ENCODE results near the gene WDR70.
"Not testable (repeated sequence)": the region's sequence is repeated elsewhere in the genome, so short reads cannot be mapped to it uniquely, and the experiment has no call there.

WDR70 gene

GRCh38 chr5:37379100-37379628 is at the start of gene WDR70:
Gene WDR70 (plus strand): TSS chr5:37379318. CDS start chr5:37379368, 50 bp downstream.
- peak; percentile 92 for DNase-seq (ENCODE audit: low read depth, low spot score)

DNA sequence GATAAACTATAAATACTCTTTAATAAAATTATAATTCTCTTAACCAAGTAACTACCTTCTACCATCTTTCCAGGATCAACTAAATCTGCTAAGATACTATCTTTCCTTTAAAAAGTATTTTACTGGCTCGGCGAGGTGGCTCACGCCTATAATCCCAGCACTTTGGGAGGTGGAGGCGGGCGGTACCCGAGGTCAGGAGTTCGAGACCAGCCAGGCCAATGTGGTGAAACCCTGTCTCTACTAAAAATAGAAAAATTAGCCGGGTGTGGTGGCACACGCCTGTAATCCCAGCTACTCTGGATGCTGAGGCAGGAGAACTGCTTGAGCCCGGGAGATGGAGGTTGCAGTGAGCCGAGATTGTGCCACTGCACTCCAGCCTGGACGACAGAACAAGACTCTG is 44.4 kb upstream of the WDR70 start:
- DNase-seq (ENCODE audit: low read depth, low spot score), result not testable (repeated sequence)

GRCh38 chr5:37342741-37343140 is 36.4 kb upstream of the WDR70 start:
- DNase-seq (ENCODE audit: low read depth, low spot score), result not testable (repeated sequence)

DNA sequence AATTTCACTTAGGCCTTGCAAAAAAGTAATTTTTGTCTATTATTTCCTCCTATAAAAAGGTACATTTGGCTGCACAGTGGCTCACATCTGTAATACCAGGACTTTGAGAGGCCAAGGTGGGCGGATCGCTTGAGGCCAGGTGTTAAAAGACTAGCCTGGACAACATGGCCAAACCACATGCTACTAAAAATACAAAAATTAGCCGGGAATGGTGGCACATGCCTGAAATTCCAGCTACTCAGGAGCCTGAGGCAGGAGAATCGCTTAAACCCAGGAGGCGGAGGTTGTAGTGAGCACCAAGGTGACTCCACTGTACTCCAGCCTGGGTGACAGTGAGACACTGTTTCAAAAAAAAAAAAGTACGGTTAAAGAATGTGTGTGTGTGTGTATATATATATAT is 24.0 kb upstream of the WDR70 start:
- peak; percentile 24 for DNase-seq (ENCODE audit: low read depth, low spot score)

DNA sequence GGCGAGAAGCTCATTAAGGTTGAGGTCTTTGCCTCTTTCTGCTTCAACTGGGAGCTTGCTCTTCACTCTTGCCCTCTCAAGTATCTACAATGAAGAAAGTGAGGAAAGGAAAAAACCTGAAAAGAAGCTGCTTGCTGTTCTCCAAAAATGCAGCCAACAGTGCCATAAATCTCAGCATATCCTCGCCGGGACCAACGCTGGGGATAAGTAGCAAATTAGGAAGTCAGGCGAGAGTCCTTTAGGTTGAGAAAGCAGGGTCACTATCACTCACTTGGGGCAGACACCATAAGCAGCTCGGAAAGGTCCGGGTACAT is 8.6 kb upstream of the WDR70 start:
- no peak for DNase-seq (ENCODE audit: low read depth, low spot score)

DNA sequence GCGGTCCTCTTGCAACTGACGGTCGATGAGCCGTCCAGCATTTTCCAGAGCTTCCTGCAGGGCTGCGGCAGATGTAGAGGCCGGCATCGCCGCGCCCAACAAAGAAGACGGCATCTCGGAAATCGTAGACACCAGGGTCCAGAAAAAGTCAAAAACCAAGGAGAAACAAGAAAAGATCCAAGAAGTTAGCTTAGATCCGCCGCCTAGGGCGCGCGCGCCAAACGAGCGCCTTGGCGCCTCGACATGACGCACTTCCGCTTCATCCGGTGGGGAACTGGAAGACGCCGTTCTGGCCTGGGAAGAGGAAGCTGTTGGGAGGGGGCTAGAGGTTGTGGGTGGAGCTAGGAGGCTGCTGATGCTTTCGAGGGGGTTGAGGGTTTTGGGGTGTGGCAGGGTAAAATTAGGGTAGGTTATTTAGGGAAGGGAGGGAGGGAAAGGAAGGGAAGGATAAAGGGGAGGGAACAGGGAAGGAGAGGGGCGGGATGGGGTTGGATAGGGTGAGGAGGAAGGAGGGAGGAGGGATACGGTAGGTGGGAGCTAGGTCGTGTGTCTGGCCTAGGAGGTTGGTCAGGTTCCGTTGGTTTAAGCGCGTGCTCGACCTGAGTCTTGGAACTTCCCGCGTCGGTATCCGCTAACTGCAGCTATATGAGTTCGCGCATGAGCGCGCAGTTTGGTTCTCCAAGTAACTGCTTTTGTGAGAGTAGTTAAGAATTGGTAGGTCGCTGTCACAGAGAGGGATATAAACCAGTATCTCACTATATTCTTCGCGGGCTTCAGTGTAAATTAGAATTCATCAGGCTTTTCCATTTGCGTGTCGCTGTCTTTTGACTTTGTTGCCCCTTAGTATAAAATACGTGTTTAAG is 8.0 kb upstream of the WDR70 start, which contains the start of gene NUP155:
Gene NUP155 (minus strand): TSS at position 243 of the 863 bp plus-strand sequence. CDS start 129 bp downstream, at position 114.
- peak; percentile 98 for DNase-seq (ENCODE audit: low read depth, low spot score)

DNA sequence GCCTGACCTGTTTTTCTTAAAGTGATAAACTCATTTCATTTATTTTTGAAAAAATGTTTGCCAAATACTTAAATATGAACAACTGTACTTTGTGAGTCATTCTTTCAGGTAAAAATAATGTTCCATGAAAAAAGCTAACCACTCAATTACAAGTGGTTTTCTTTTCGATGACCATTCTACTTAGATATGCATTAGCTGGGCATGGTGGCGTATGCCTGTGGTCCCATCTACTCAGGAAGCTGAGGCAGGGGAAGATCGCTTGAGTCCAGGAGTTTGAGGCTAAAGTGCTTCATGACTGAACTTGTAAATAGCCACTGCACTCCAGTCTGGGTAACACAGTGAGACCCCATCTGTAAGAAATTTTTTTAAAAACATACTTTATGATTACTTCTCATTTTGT is 4.0 kb upstream of the WDR70 start:
- no peak for DNase-seq (ENCODE audit: low read depth, low spot score)

DNA sequence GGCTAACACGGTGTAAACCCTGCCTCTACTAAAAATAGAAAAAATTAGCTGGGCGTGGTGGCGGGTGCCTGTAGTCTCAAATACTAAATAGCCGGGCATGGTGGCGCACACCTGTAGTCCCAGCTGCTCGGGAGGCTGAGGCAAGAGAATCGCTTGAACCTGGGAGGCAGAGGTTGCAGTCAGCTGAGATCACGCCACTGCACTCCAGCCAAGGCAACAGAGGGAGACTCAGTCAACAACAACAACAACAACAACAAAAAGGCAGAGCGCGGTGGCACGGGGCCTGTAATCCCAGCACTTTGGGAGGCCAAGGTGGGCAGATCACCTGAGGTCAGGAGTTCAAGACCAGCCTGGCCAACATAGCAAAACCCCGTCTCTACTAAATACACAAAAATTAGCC is 1.1 kb upstream of the WDR70 start:
- not testable (repeated sequence) for DNase-seq (ENCODE audit: low read depth, low spot score)

- no peak for DNase-seq (ENCODE audit: low read depth, low spot score)
These were observed 12.5 kb downstream of the WDR70 start for GRCh38 chr5:37391591-37391990.

- DNase-seq (ENCODE audit: low read depth, low spot score), result no peak
These were observed 17.2 kb downstream of the WDR70 start for GRCh38 chr5:37396352-37396751.

- no peak for DNase-seq (ENCODE audit: low read depth, low spot score)
These were observed 21.4 kb downstream of the WDR70 start for GRCh38 chr5:37400501-37400900.

GRCh38 chr5:37412515-37412914 is 33.4 kb downstream of the WDR70 start:
- DNase-seq (ENCODE audit: low read depth, low spot score), result no peak

DNA sequence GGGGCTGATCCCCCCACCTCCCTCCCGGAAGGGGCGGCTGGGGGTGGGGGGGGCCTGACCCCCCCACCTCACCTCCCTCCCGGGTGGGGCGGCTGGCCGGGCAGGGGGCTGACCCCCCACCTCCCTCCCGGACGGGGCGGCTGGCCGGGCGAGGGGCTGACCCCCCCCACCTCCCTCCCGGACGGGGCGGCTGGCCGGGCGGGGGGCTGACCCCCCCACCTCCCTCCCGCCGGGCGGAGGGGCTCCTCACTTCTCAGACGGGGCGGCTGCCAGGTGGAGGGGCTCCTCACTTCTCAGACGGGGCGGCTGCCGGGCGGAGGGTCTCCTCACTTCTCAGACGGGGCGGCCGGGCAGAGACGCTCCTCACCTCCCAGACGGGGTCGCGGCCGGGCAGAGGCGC is 36.3 kb downstream of the WDR70 start:
- DNase-seq (ENCODE audit: low read depth, low spot score), result not testable (repeated sequence)

GRCh38 chr5:37417347-37417746 is 38.2 kb downstream of the WDR70 start:
- peak; percentile 4 for DNase-seq (ENCODE audit: low read depth, low spot score)

DNA sequence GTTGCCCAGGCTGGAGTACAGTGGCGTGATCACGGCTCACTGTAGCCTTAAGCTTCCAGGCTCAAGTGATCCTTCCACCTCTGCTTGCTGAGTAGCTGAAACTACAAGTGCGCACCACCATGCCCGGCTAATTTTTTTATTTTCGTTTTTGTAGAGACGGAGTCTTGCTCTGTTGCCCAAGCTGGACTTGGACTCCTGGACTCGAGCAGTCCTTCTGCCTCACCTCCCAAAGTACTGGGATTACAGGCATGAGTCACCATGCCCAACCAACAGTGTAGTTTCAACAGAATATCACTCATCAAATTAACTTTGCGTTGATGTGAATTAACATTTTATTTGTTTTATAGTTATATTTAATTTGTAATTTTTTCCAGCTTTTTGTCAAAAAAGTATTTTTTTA is 45.3 kb downstream of the WDR70 start:
- no peak for DNase-seq (ENCODE audit: low read depth, low spot score)

DNA sequence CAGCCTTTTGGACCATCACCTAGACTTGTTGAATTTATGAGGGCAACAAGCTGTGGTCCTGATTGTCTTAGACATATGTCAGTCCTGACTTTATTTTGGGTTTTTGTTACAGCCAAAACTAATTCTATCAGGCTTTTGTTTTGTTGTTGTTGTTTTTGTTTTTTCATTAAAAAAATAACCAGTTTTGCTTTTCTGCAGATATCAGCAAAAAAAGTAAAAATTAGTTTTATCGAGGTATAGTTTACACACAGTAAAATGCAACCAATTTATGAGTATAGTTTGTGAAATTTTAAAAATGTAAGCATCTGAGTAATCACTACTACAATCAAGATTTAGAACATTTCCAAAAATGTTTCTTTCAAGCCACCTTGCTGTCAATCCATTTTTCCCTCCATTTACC is 48.9 kb downstream of the WDR70 start:
- DNase-seq (ENCODE audit: low read depth, low spot score), result no peak

- DNase-seq (ENCODE audit: low read depth, low spot score), result no peak
These were observed 56.1 kb downstream of the WDR70 start for GRCh38 chr5:37435261-37435660.

DNA sequence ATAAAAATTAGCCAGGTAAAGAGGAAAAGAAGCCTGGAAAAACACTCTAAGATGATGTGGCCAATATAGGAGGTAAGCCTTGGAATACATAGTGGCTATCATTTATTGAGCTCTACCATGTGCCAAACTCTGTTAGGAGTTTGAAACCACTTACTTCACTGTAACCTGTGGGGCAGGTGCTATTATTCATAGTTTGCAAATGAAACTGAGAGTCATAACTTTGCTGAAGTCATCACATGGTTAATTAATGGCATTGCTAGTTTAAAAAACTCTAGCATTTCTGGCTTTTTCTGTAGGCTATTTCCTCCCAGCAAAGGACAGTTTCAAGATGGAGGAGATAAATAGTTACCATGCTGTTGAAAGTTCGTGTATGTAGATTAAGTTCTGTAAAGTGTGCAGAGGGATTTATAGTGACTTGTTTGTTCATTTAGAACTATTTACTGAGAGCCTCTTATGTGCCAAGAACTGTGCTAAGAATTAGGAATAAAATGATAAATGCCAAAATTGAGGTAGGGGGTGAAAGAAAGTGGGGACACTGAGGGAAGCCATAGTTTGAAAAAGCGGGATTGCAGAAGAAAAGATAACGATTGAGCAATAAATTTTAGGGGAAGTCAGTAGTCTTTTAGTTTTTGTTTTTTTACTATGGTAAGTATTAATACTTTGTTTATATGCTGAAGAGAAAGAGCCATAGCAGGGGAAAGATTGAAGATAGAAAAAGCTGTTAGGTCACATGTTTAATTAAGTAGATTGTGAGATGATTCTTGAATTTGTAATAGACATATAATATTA is 57.2 kb downstream of the WDR70 start:
- no peak for DNase-seq (ENCODE audit: low read depth, low spot score)

GRCh38 chr5:37437711-37438110 is 58.6 kb downstream of the WDR70 start:
- no peak for DNase-seq (ENCODE audit: low read depth, low spot score)

GRCh38 chr5:37445783-37446182 is 66.7 kb downstream of the WDR70 start:
- not testable (repeated sequence) for DNase-seq (ENCODE audit: low read depth, low spot score)

GRCh38 chr5:37448941-37449340 is 69.8 kb downstream of the WDR70 start:
- no peak for DNase-seq (ENCODE audit: low read depth, low spot score)

GRCh38 chr5:37451991-37452390 is 72.9 kb downstream of the WDR70 start:
- DNase-seq (ENCODE audit: low read depth, low spot score), result not testable (repeated sequence)

All from ELF-1 (cell line).